Hematopoietic multipotent progenitor cell (in vitro differentiated cells): ENCODE results near the gene OR2J3. TPM values are rescaled to one million over a fixed set of nuclear protein-coding genes. Genes with fewer than 3 reads are reported as not detected.
"Not testable (repeated sequence)": the region's sequence is repeated elsewhere in the genome, so short reads cannot be mapped to it uniquely, and the experiment has no call there.

Source experiments
- DNase-seq, 3 donors: peaks; one replicate each; pipeline ENCODE4 v3.0.0-alpha.2; 2011 to 2015; ENCODE audit warnings: low read depth in 2 of 3, low spot score in 2 of 3
- total RNA-seq: library from RNA; depleted of rRNA; stranded (reverse); fragments of >200 nt; gene quantifications from one replicate; pipeline ENCODE4 v1.2.3, GENCODE V29; 2012

OR2J3 gene
- not detected for total RNA-seq

- no peak for DNase-seq
These were observed at the start of gene OR2J3 for GRCh38 chr6:29107758-29108157. Gene OR2J3, plus strand, starts transcription at chr6:29108058. Its CDS starts 3,833 bp downstream, at chr6:29111891.

GRCh38 chr6:29071831-29072723 lies 35.8 kb upstream of the OR2J3 start:
- peak in 2 of 3 donors; percentile 12 to 44 for DNase-seq

- no peak for DNase-seq
These were observed 28.7 kb upstream of the OR2J3 start for GRCh38 chr6:29079203-29079602.

- no peak for DNase-seq
These were observed 26.5 kb upstream of the OR2J3 start for GRCh38 chr6:29081312-29081711.

GRCh38 chr6:29082457-29082856 lies 25.4 kb upstream of the OR2J3 start:
- no peak for DNase-seq

GRCh38 chr6:29087213-29087612 lies 20.6 kb upstream of the OR2J3 start, which contains the start of gene OR2B3:
Gene OR2B3, minus strand, starts transcription at chr6:29087313. Its CDS starts 65 bp downstream, at chr6:29087248.
- DNase-seq = no peak

GRCh38 chr6:29092957-29093356 lies 14.9 kb upstream of the OR2J3 start:
- no peak for DNase-seq

- no peak for DNase-seq
These were observed 10.1 kb upstream of the OR2J3 start for GRCh38 chr6:29097803-29098202.

- DNase-seq = no peak
These were observed 8.7 kb upstream of the OR2J3 start, which contains the start of gene OR2J1 for GRCh38 chr6:29099190-29099589. Gene OR2J1, plus strand, starts transcription at chr6:29099490. Its CDS starts 1,453 bp downstream, at chr6:29100943.

GRCh38 chr6:29112135-29112534 lies 4.3 kb downstream of the OR2J3 start:
- no peak for DNase-seq

- DNase-seq = not testable (repeated sequence)
These were observed 7.1 kb downstream of the OR2J3 start for GRCh38 chr6:29114964-29115363.

- no peak for DNase-seq
These were observed 21.6 kb downstream of the OR2J3 start for GRCh38 chr6:29129326-29130012.

- DNase-seq = no peak
These were observed 22.8 kb downstream of the OR2J3 start for GRCh38 chr6:29130644-29131043.

GRCh38 chr6:29131691-29132090 lies 23.8 kb downstream of the OR2J3 start:
- DNase-seq = no peak

GRCh38 chr6:29137724-29138123 lies 29.9 kb downstream of the OR2J3 start:
- no peak for DNase-seq

GRCh38 chr6:29141606-29142005 lies 33.7 kb downstream of the OR2J3 start:
- DNase-seq = no peak

- DNase-seq = no peak
These were observed 34.5 kb downstream of the OR2J3 start for GRCh38 chr6:29142309-29142708.

- DNase-seq = no peak
These were observed 38.3 kb downstream of the OR2J3 start for GRCh38 chr6:29146179-29146578.

GRCh38 chr6:29147074-29147473 lies 39.2 kb downstream of the OR2J3 start:
- no peak for DNase-seq

- not testable (repeated sequence) for DNase-seq
These were observed 41.6 kb downstream of the OR2J3 start for GRCh38 chr6:29149444-29149843.

- DNase-seq = no peak
These were observed 45.2 kb downstream of the OR2J3 start for GRCh38 chr6:29153083-29153482.

GRCh38 chr6:29155182-29155581 lies 47.3 kb downstream of the OR2J3 start:
- not testable (repeated sequence) for DNase-seq
